Panc1 (cell line): ENCODE data around the gene GP2. TPM values are rescaled to one million over a fixed set of nuclear protein-coding genes. Genes with fewer than 3 reads are reported as not detected.

Experiments used
- ATAC-seq: fragments of 200-7000 bp; cut with Tn5 transposase; 2 replicates; pipeline ENCODE4 v1.9.1; 2020; ENCODE audit warnings: mild to moderate bottlenecking, moderate library complexity
- BruUV-seq: library from RNA; stranded (reverse); fragments of 400-500 nt; replicated peaks from 2 replicates; lab custom pipeline; 2021; lab: Mats Ljungman, UMichigan
- CTCF ChIA-PET: fragments of 300-600 bp; sonication (Branson Sonifier 250); formaldehyde crosslinking; loops from one replicate; lab custom pipeline; 2022; ENCODE audit warnings: antibody characterized with exemption; lab: Charles Lee
- POLR2A ChIA-PET: fragments of 300-600 bp; sonication (Branson Sonifier 250); formaldehyde crosslinking; loops from one replicate; lab custom pipeline; 2022; ENCODE audit warnings: antibody characterized with exemption; lab: Charles Lee
- DNase-seq: peaks from one replicate; pipeline ENCODE4 v3.0.0-alpha.2; 2010; ENCODE audit warnings: low read depth, low spot score
- H3K27ac ChIP-seq: 2 replicates; pipeline ENCODE4 v1.5.1; 2011; ENCODE audit warnings: mild to moderate bottlenecking, low read length, inconsistent platforms
- H3K27me3 ChIP-seq: fragments of 200-500 bp; sonication (Bioruptor generic); 2 replicates; pipeline ENCODE4 v1.6.0; 2014; ENCODE audit warnings: low read length, inconsistent platforms; ENCODE audit not compliant: control insufficient read depth, insufficient read depth
- H3K36me3 ChIP-seq: fragments of 200-500 bp; sonication (Bioruptor generic); 2 replicates; pipeline ENCODE4 v1.5.1; 2014; ENCODE audit warnings: inconsistent platforms, mild to moderate bottlenecking, low read length, moderate library complexity; ENCODE audit not compliant: control insufficient read depth, insufficient read depth
- H3K4me1 ChIP-seq: 2 replicates; pipeline ENCODE4 v1.5.1; 2011; ENCODE audit warnings: inconsistent platforms, mild to moderate bottlenecking, low read length, moderate library complexity; ENCODE audit not compliant: control insufficient read depth, insufficient read depth
- H3K4me3 ChIP-seq, 2 experiments: 2 replicates each; pipeline ENCODE4 v1.5.1; 2011 to 2012; ENCODE audit warnings: low read depth in 2 of 2, low read length in 2 of 2, mild to moderate bottlenecking in 2 of 2, inconsistent platforms in 1 of 2, moderate library complexity in 1 of 2
- H3K9me3 ChIP-seq: fragments of 200-500 bp; sonication (Bioruptor generic); 2 replicates; pipeline ENCODE4 v1.5.1; 2014; ENCODE audit warnings: low read depth, mild to moderate bottlenecking, inconsistent platforms, low read length, moderate library complexity; ENCODE audit not compliant: control insufficient read depth, insufficient read depth
- CTCF ChIP-seq: fragments of 450-650 bp; IDR thresholded peaks from 2 replicates; pipeline ENCODE4 v1.5.1; 2017; ENCODE audit warnings: mild to moderate bottlenecking
- POLR2AphosphoS5 ChIP-seq: IDR thresholded peaks from 2 replicates; pipeline ENCODE4 v1.6.1; 2012; ENCODE audit warnings: mild to moderate bottlenecking, low read depth, low read length, moderate library complexity
- SIN3A ChIP-seq: IDR thresholded peaks from 2 replicates; pipeline ENCODE4 v1.6.1; 2012; ENCODE audit warnings: low read depth, mild to moderate bottlenecking, low read length, moderate library complexity, borderline replicate concordance; ENCODE audit not compliant: insufficient read depth
- TCF7L2 ChIP-seq: IDR thresholded peaks from 2 replicates; pipeline ENCODE4 v1.6.1; 2011; ENCODE audit warnings: mild to moderate bottlenecking, low read depth, low read length, inconsistent platforms
- in situ Hi-C: cut with HindIII; loops from 2 replicates; pipeline ENCODE4 v1.10.0; 2016; ENCODE audit warnings: low sequenced_read_pairs, low pct_unique_long_range_greater_than_20kb
- intact Hi-C: fragments of 100-400 bp; cut with micrococcal nuclease; formaldehyde crosslinking; loops from one replicate; pipeline ENCODE4 v1.10.0; 2022; ENCODE audit not compliant: unreplicated experiment
- total RNA-seq: library from RNA; stranded (reverse); gene quantifications from one replicate; pipeline ENCODE4 v1.2.1, GENCODE V29; 2021; ENCODE audit not compliant: unreplicated experiment
- TF ChIP-seq, protein P1 (sequence below), 2 experiments: IDR thresholded peaks; 2 replicates each; pipeline ENCODE4 v1.6.1; 2011 to 2012; ENCODE audit warnings: low read depth in 2 of 2, control low read depth in 1 of 2, low read length in 1 of 2, mild to moderate bottlenecking in 1 of 2, moderate library complexity in 1 of 2; ENCODE audit not compliant: insufficient read depth in 1 of 2

Gene GP2
- total RNA-seq, 1 experiment from 2014 or later: 5.8 TPM

DNA sequence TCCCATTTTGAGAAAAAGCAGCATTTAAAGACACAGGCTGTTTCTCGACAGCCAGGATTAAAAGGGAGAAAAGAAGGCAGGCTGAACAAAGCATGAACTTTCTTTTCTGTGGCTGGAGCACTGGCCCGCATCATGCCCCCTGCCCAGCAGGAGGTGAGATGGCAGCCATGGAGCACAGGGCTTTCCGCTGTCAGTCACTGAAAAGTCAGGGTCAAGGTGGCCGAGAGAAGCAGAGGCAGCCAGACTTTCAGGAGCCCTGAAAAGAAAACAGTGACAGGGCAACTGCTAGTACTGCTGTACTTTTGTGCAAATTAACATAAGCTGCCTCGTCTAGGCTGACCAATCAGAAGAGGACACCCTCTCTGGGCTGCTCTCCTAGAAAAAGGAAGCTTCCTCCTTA, 5.8 kb upstream of the GP2 start:
- H3K4me3 ChIP-seq: no peak overlapping the region
- no peaks in the 10 kb centered on the region for H3K9me3 ChIP-seq
- intact Hi-C loops (no loop called here), in situ Hi-C loops (no loop called here)
- CTCF ChIA-PET: no interaction called here
- BruUV-seq: no TSS peak
- no peaks in the 10 kb centered on the region for H3K36me3 ChIP-seq
- TF ChIP-seq SIN3A (no peak), POLR2AphosphoS5 (no peak)
- H3K27ac ChIP-seq: no peak overlapping the region
- POLR2A ChIA-PET: no interaction called here
- H3K4me1 ChIP-seq: no peaks in the 10 kb centered on the region
- no peak for ATAC-seq
- no peak for DNase-seq
- H3K27me3 ChIP-seq: peaks cover 14% of the 10 kb centered on the region

DNA sequence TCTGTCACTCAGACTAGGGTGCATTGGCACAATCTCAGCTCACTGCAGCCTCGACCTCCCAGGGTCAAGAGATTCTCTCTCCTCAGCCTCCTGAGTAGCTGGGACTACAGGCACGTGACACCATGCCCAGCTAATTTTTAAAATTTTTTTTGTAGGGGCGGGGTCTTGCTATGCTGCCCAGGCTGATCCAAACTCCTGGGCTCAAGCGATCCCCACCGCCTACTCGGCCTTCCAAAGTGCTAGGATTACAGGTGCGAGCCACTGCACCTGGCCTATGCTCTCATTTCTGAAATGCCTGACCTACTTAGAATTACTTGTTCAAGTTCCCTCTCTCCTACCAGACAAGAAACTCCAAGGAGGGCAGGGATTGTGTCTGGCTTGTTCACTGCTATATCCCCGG, 5.1 kb upstream of the GP2 start:
- Histone ChIP-seq H3K4me1 (no peaks in the 10 kb centered on the region), H3K36me3 (no peaks in the 10 kb centered on the region), H3K4me3 (no peak overlapping the region), H3K9me3 (no peaks in the 10 kb centered on the region), H3K27me3 (peaks cover 8% of the 10 kb centered on the region), H3K27ac (no peak overlapping the region)
- no peak for TF ChIP-seq TCF7L2
- TF ChIP-seq SIN3A: no peak
- TF ChIP-seq, protein P1, sequence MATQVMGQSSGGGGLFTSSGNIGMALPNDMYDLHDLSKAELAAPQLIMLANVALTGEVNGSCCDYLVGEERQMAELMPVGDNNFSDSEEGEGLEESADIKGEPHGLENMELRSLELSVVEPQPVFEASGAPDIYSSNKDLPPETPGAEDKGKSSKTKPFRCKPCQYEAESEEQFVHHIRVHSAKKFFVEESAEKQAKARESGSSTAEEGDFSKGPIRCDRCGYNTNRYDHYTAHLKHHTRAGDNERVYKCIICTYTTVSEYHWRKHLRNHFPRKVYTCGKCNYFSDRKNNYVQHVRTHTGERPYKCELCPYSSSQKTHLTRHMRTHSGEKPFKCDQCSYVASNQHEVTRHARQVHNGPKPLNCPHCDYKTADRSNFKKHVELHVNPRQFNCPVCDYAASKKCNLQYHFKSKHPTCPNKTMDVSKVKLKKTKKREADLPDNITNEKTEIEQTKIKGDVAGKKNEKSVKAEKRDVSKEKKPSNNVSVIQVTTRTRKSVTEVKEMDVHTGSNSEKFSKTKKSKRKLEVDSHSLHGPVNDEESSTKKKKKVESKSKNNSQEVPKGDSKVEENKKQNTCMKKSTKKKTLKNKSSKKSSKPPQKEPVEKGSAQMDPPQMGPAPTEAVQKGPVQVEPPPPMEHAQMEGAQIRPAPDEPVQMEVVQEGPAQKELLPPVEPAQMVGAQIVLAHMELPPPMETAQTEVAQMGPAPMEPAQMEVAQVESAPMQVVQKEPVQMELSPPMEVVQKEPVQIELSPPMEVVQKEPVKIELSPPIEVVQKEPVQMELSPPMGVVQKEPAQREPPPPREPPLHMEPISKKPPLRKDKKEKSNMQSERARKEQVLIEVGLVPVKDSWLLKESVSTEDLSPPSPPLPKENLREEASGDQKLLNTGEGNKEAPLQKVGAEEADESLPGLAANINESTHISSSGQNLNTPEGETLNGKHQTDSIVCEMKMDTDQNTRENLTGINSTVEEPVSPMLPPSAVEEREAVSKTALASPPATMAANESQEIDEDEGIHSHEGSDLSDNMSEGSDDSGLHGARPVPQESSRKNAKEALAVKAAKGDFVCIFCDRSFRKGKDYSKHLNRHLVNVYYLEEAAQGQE (IDR thresholded peaks at IDR 0.05; ENCODE audit: insufficient read depth in 1 of 2, low read depth in 2 of 2, low read length in 1 of 2): no peak
- in situ Hi-C loops: no loop called here
- no TSS peak for BruUV-seq
- ChIA-PET CTCF (no interaction called here), POLR2A (no interaction called here)
- DNase-seq: no peak
- no peak for ATAC-seq
- intact Hi-C loops: no loop called here

GRCh38 chr16:20331635-20332034, 4.3 kb upstream of the GP2 start:
- intact Hi-C loops: no loop called here
- ChIA-PET CTCF (interaction anchor here (0.6 kb wide), 1 partner anchor 431 kb away, joined by 6 read pairs; no protein-coding TSS in a partner anchor), POLR2A (no interaction called here)
- DNase-seq (no peak), ATAC-seq (no peak)
- no peak overlapping the region for H3K4me3 ChIP-seq
- no peak overlapping the region for H3K27ac ChIP-seq
- TF ChIP-seq, protein P1 (IDR thresholded peaks at IDR 0.05; ENCODE audit: insufficient read depth in 1 of 2, low read depth in 2 of 2, low read length in 1 of 2): no peak
- TF ChIP-seq SIN3A: no peak
- no peak for TF ChIP-seq CTCF
- no peak for TF ChIP-seq TCF7L2
- TF ChIP-seq POLR2AphosphoS5: no peak
- in situ Hi-C loops: no loop called here
- peaks cover 6% of the 10 kb centered on the region for H3K27me3 ChIP-seq
- no TSS peak for BruUV-seq
- H3K36me3 ChIP-seq: no peaks in the 10 kb centered on the region
- H3K4me1 ChIP-seq: no peaks in the 10 kb centered on the region
- no peaks in the 10 kb centered on the region for H3K9me3 ChIP-seq
